ENCODE results near the gene SHISA5. TPM values are rescaled to one million over a fixed set of nuclear protein-coding genes. Genes with fewer than 3 reads are reported as not detected.

SHISA5 gene
- total and polyA plus RNA-seq, 4 experiments from 2014 or later = 218 to 470 (median 326) TPM

DNA sequence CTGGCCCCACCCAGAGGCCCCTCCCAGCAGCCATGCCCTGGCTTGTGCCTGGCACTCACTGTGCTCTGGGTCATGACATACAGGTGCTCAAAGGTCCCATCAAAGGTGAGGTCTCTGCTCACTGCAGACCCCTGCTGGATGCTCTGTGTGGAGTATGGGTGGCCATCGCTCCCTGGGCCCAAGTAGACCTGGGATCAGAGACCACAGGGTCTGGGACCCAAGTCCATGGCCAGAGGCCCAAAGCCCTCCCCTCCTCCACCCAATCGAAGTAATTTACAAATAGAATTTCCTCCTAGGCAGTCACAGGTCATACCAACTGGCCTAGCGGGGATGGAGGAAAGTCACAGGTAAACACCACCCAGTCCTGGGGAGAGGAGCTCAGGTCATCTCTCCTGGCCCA, 81.7 kb downstream of the SHISA5 start:
- Histone ChIP-seq H3K4me3 (ENCODE audit: low read length in 2 of 2) (no peak overlapping the region), H3K36me3 (ENCODE audit: insufficient read depth, low read length) (no peaks in the 10 kb centered on the region), H3K27ac (ENCODE audit: low read depth, low read length) (no peak overlapping the region), H3K27me3 (ENCODE audit: insufficient read depth, low read length) (no peaks in the 10 kb centered on the region), H3K9me3 (ENCODE audit: control insufficient read depth in 1 of 2, low read length in 2 of 2) (no peaks in the 10 kb centered on the region), H3K4me1 (ENCODE audit: insufficient read depth, low read length) (no peaks in the 10 kb centered on the region)
- H3K27ac Mint-ChIP-seq = no peak overlapping the region
- no peak for DNase-seq
- H3K27me3 Mint-ChIP-seq = no peaks in the 10 kb centered on the region
- intact Hi-C loops (cut with micrococcal nuclease) = no loop called here
- ChIA-PET CTCF (ENCODE audit: partially characterized antibody) (interaction anchor here (1.1 to 4.1 kb wide), 2 partner anchors 14 to 22 kb away, joined by 4 to 31 read pairs; no protein-coding TSS in a partner anchor), POLR2A (ENCODE audit: partially characterized antibody) (no interaction called here)
- no peaks in the 10 kb centered on the region for H3K36me3 Mint-ChIP-seq
- peaks cover 0 to 1% (median 0%) of the 10 kb centered on the region in 4 donors for H3K4me1 Mint-ChIP-seq
- H3K9me3 Mint-ChIP-seq = no peaks in the 10 kb centered on the region
- no peak overlapping the region for H3K4me3 Mint-ChIP-seq

DNA sequence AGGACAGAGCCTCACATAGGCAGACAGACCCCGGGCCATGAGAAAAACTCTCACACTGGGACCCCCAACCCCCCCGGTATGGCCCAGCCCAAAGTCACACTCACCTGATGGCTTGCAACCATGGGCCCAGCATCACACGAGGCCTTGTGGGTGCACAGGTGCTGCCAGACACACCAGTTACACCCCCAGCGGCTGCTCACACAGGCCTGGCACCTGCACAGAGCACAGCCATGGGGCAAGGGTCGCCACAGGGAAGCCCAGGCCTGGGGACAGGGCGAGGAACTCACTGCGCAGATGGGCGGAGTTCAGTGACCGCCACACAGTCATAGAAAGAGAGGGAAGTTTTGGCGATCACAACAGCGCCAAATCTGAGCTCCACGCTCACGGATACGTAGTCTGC, 83.4 kb downstream of the SHISA5 start:
- Histone ChIP-seq H3K36me3 (ENCODE audit: insufficient read depth, low read length) (no peaks in the 10 kb centered on the region), H3K27me3 (ENCODE audit: insufficient read depth, low read length) (no peaks in the 10 kb centered on the region), H3K9me3 (ENCODE audit: control insufficient read depth in 1 of 2, low read length in 2 of 2) (no peaks in the 10 kb centered on the region), H3K4me3 (ENCODE audit: low read length in 2 of 2) (no peak overlapping the region), H3K4me1 (ENCODE audit: insufficient read depth, low read length) (no peaks in the 10 kb centered on the region), H3K27ac (ENCODE audit: low read depth, low read length) (no peak overlapping the region)
- ChIA-PET POLR2A (ENCODE audit: partially characterized antibody) (no interaction called here), CTCF (ENCODE audit: partially characterized antibody) (interaction anchor here (4.1 kb wide), 1 partner anchor 16 kb away, joined by 31 read pairs; no protein-coding TSS in a partner anchor)
- intact Hi-C loops (cut with micrococcal nuclease) = no loop called here
- H3K27ac Mint-ChIP-seq = no peak overlapping the region
- no peaks in the 10 kb centered on the region for H3K9me3 Mint-ChIP-seq
- H3K27me3 Mint-ChIP-seq = no peaks in the 10 kb centered on the region
- H3K4me3 Mint-ChIP-seq = no peak overlapping the region
- H3K4me1 Mint-ChIP-seq = peaks cover 0 to 1% (median 0%) of the 10 kb centered on the region in 4 donors
- H3K36me3 Mint-ChIP-seq = no peaks in the 10 kb centered on the region
- DNase-seq = no peak

DNA sequence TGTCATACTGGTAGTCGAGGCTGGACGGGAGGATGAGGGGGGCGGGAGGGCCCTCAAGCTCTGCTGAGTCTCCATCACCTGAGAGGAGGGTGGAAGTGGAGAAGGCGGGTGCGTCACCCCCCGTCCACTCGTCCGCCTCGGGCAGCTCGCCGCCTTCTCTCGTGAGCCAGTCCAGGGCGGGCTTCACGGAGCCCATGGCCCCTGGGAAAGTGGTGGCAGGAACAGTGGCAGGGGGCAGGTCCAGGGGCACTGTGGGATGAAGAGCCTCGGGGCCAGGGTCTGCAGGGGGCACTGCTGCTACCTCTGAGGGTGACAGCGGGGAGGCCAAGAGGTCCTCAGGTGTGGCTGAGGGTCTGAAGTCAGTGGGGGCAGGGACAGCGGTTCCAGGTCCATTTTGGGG, 84.4 kb downstream of the SHISA5 start:
- H3K27me3 ChIP-seq (ENCODE audit: insufficient read depth, low read length) = no peaks in the 10 kb centered on the region
- Mint-ChIP-seq H3K36me3 (no peaks in the 10 kb centered on the region), H3K4me3 (no peak overlapping the region), H3K9me3 (no peaks in the 10 kb centered on the region), H3K27ac (no peak overlapping the region), H3K4me1 (peaks cover 0 to 1% (median 0%) of the 10 kb centered on the region in 4 donors), H3K27me3 (no peaks in the 10 kb centered on the region)
- H3K36me3 ChIP-seq (ENCODE audit: insufficient read depth, low read length) = no peaks in the 10 kb centered on the region
- no peak overlapping the region for H3K4me3 ChIP-seq (ENCODE audit: low read length in 2 of 2)
- CTCF ChIA-PET (ENCODE audit: partially characterized antibody) = interaction anchor here (1.1 to 1.5 kb wide), 2 partner anchors 14 to 17 kb away, joined by 5 read pairs; no protein-coding TSS in a partner anchor
- intact Hi-C loops (cut with micrococcal nuclease) = no loop called here
- POLR2A ChIA-PET (ENCODE audit: partially characterized antibody) = no interaction called here
- H3K9me3 ChIP-seq (ENCODE audit: control insufficient read depth in 1 of 2, low read length in 2 of 2) = no peaks in the 10 kb centered on the region
- no peaks in the 10 kb centered on the region for H3K4me1 ChIP-seq (ENCODE audit: insufficient read depth, low read length)
- H3K27ac ChIP-seq (ENCODE audit: low read depth, low read length) = no peak overlapping the region
- DNase-seq = no peak

DNA sequence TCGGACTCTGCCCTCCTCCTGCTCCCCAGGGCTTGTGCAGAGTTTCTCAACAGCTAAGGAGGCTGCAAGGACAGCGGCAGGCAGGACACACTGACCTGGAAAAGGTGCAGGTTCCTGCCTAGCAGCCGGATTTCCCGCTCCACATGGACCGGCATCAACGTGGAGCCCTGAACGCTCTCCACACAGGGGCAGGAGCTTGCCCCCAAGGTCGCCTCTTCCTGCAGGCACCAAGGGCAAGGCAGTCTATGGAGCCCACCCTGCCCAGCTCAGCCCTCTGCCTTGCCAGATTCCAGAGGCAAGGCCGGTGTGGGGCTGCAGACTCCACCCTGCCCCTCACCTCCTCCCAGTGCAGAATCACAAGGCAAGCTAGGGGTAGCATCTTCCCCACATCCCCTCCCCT, 84.8 kb downstream of the SHISA5 start:
- Histone ChIP-seq H3K27ac (ENCODE audit: low read depth, low read length) (no peak overlapping the region), H3K4me1 (ENCODE audit: insufficient read depth, low read length) (no peaks in the 10 kb centered on the region), H3K9me3 (ENCODE audit: control insufficient read depth in 1 of 2, low read length in 2 of 2) (no peaks in the 10 kb centered on the region), H3K36me3 (ENCODE audit: insufficient read depth, low read length) (no peaks in the 10 kb centered on the region), H3K4me3 (ENCODE audit: low read length in 2 of 2) (no peak overlapping the region), H3K27me3 (ENCODE audit: insufficient read depth, low read length) (no peaks in the 10 kb centered on the region)
- no peaks in the 10 kb centered on the region for H3K27me3 Mint-ChIP-seq
- H3K4me3 Mint-ChIP-seq = no peak overlapping the region
- H3K27ac Mint-ChIP-seq = no peak overlapping the region
- ChIA-PET POLR2A (ENCODE audit: partially characterized antibody) (no interaction called here), CTCF (ENCODE audit: partially characterized antibody) (interaction anchor here (1.1 to 2.1 kb wide), 3 partner anchors 14 to 19 kb away, joined by 5 to 6 read pairs (median 5); no protein-coding TSS in a partner anchor)
- intact Hi-C loops (cut with micrococcal nuclease) = no loop called here
- DNase-seq = no peak
- peaks cover 0 to 1% (median 0%) of the 10 kb centered on the region in 4 donors for H3K4me1 Mint-ChIP-seq
- no peaks in the 10 kb centered on the region for H3K9me3 Mint-ChIP-seq
- no peaks in the 10 kb centered on the region for H3K36me3 Mint-ChIP-seq

DNA sequence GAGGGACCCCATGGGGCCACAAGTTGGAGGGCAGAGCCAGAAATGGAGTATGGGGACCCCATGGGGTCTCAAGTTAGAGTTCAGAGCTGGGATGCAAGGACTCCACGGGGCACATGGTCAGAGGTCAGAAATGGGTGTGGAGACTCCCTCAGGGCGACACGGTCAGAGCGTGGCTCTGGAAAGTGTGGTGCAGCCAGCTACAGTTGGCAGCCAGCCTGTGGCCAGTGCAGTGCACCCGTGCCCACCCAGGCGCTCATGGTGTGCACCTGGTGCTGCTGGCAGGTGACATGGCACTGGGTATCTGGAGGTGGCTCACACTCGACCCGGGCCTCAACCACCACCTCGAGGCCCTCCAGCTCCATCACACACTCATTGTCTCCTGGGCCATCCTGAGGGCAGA, 85.3 kb downstream of the SHISA5 start:
- Mint-ChIP-seq H3K4me1 (peaks cover 0 to 1% (median 0%) of the 10 kb centered on the region in 4 donors), H3K27ac (no peak overlapping the region), H3K27me3 (no peaks in the 10 kb centered on the region), H3K36me3 (no peaks in the 10 kb centered on the region), H3K9me3 (no peaks in the 10 kb centered on the region), H3K4me3 (no peak overlapping the region)
- intact Hi-C loops (cut with micrococcal nuclease) = no loop called here
- Histone ChIP-seq H3K4me3 (ENCODE audit: low read length in 2 of 2) (no peak overlapping the region), H3K27me3 (ENCODE audit: insufficient read depth, low read length) (no peaks in the 10 kb centered on the region), H3K27ac (ENCODE audit: low read depth, low read length) (no peak overlapping the region), H3K36me3 (ENCODE audit: insufficient read depth, low read length) (no peaks in the 10 kb centered on the region), H3K4me1 (ENCODE audit: insufficient read depth, low read length) (no peaks in the 10 kb centered on the region), H3K9me3 (ENCODE audit: control insufficient read depth in 1 of 2, low read length in 2 of 2) (no peaks in the 10 kb centered on the region)
- CTCF ChIA-PET (ENCODE audit: partially characterized antibody) = interaction anchor here (0.8 to 2.1 kb wide), 4 partner anchors 15 to 18 kb away, joined by 5 to 6 read pairs (median 5); no protein-coding TSS in a partner anchor
- POLR2A ChIA-PET (ENCODE audit: partially characterized antibody) = no interaction called here
- DNase-seq = no peak

DNA sequence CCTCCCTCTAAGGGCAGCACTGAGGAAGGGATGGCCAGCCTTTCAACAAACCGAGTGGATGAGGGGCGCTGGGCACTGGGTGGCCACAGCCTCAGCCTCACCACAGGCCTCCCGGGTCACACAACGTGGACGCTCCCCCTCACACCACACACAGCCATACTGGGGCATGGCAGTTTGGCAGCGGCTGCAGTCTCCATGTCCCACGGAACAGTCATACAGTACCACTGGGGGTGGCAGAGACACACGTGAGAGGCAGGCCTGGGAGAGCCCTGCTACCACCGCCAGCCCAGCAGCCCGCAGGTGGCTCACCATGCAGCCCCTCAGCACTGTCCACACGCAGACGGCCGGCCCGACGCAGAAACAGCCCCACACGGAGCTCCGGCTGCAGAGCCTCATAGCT, 85.8 kb downstream of the SHISA5 start:
- Mint-ChIP-seq H3K27ac (no peak overlapping the region), H3K36me3 (no peaks in the 10 kb centered on the region), H3K27me3 (no peaks in the 10 kb centered on the region), H3K4me3 (no peak overlapping the region), H3K4me1 (peaks cover 0 to 1% (median 0%) of the 10 kb centered on the region in 4 donors), H3K9me3 (peaks cover 0 to under 1% (median 0%) of the 10 kb centered on the region in 8 donors)
- intact Hi-C loops (cut with micrococcal nuclease) = no loop called here
- Histone ChIP-seq H3K4me1 (ENCODE audit: insufficient read depth, low read length) (no peaks in the 10 kb centered on the region), H3K27me3 (ENCODE audit: insufficient read depth, low read length) (no peaks in the 10 kb centered on the region), H3K9me3 (ENCODE audit: control insufficient read depth in 1 of 2, low read length in 2 of 2) (no peaks in the 10 kb centered on the region), H3K27ac (ENCODE audit: low read depth, low read length) (no peak overlapping the region), H3K4me3 (ENCODE audit: low read length in 2 of 2) (no peak overlapping the region), H3K36me3 (ENCODE audit: insufficient read depth, low read length) (no peaks in the 10 kb centered on the region)
- ChIA-PET POLR2A (ENCODE audit: partially characterized antibody) (no interaction called here), CTCF (ENCODE audit: partially characterized antibody) (interaction anchor here (0.8 to 2.1 kb wide), 3 partner anchors 15 to 18 kb away, joined by 5 to 6 read pairs (median 5); no protein-coding TSS in a partner anchor)
- no peak for DNase-seq

Measured in CD4-positive, alpha-beta memory T cell (primary cell).